Measurements from ENCODE around the gene MYO6.

GRCh38 chr6:75931011-75931680 lies 182.1 kb downstream of the MYO6 start:
- TF ChIP-seq CTCF (conservative IDR thresholded peaks at IDR 0.05; ENCODE audit: low read length) (no peak), EZH2phosphoT487 (IDR thresholded peaks at IDR 0.05; ENCODE audit: borderline replicate concordance) (no peak)

Measured in Loucy (cell line).